ENCODE data around the gene ANKRD22. TPM values are rescaled to one million over a fixed set of nuclear protein-coding genes. Genes with fewer than 3 reads are reported as not detected.

The ANKRD22 gene
- total and polyA plus RNA-seq, 7 experiments from 2014 or later, result 0.32 to 1.2 (median 0.48) TPM; not detected in 1

GRCh38 chr10:88895250-88895649 lies 43.6 kb upstream of the ANKRD22 start:
- H3K27ac Mint-ChIP-seq, result peak overlapping the region in 1 of 9 donors; percentile 38
- no peak for DNase-seq
- POLR2A ChIA-PET, result interaction anchor here (0.9 to 1.5 kb wide), 3 partner anchors 8 to 34 kb away, joined by 3 read pairs; no protein-coding TSS in a partner anchor
- no peaks in the 10 kb centered on the region for H3K9me3 Mint-ChIP-seq
- Histone ChIP-seq H3K36me3 (ENCODE audit: control insufficient read depth in 2 of 3, insufficient read depth in 3 of 3, low read length in 3 of 3) (peaks cover 0 to 5% (median 5%) of the 10 kb centered on the region in 3 experiments), H3K4me1 (ENCODE audit: control insufficient read depth in 2 of 2, insufficient read depth in 2 of 2, low read length in 2 of 2) (peaks cover 19 to 21% of the 10 kb centered on the region in 2 donors), H3K27me3 (ENCODE audit: control insufficient read depth in 2 of 2, insufficient read depth in 2 of 2, low read length in 2 of 2) (no peaks in the 10 kb centered on the region), H3K27ac (ENCODE audit: low read depth, low read length) (no peak overlapping the region), H3K4me3 (ENCODE audit: low read length) (no peak overlapping the region), H3K9me3 (ENCODE audit: control insufficient read depth in 2 of 3, low read length in 3 of 3) (no peaks in the 10 kb centered on the region)
- H3K36me3 Mint-ChIP-seq, result peaks cover 0 to 27% (median 13%) of the 10 kb centered on the region in 5 donors
- CTCF ChIA-PET, result interaction anchor here (0.7 kb wide), 1 partner anchor 31 kb away, joined by 3 read pairs; no protein-coding TSS in a partner anchor
- no peak overlapping the region for H3K4me3 Mint-ChIP-seq
- peaks cover 34 to 83% (median 66%) of the 10 kb centered on the region in 7 donors for H3K4me1 Mint-ChIP-seq
- no peaks in the 10 kb centered on the region for H3K27me3 Mint-ChIP-seq
- ATAC-seq, result no peak
- intact Hi-C loops (cut with micrococcal nuclease), result no loop called here

DNA sequence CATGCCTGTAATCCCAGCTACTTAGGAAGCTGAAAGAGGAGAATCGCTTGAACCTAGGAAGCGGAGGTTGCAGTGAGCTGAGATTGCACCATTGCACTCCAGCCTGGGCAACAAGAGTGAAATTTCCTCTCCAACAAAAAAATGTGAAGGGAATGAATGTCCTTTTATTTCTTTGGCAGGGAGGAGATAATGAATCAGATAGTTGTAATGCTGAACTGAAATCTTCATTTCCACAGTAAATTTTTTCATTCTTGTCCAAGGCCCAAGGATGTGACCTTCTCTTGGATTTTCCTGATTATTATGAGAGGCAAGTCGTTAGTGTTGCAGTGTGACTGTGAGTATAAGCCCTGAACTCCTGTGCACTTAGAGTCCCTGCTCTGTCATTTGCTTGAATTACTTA lies 42.0 kb upstream of the ANKRD22 start:
- Mint-ChIP-seq H3K27ac (peak overlapping the region in 1 of 9 donors; percentile 47), H3K36me3 (peaks cover 0 to 20% (median 13%) of the 10 kb centered on the region in 5 donors), H3K27me3 (no peaks in the 10 kb centered on the region), H3K4me3 (no peak overlapping the region), H3K9me3 (no peaks in the 10 kb centered on the region), H3K4me1 (peaks cover 33 to 87% (median 70%) of the 10 kb centered on the region in 7 donors)
- no peak for ATAC-seq
- peaks cover 21 to 26% of the 10 kb centered on the region in 2 donors for H3K4me1 ChIP-seq (ENCODE audit: control insufficient read depth in 2 of 2, insufficient read depth in 2 of 2, low read length in 2 of 2)
- no peak overlapping the region for H3K4me3 ChIP-seq (ENCODE audit: low read length)
- DNase-seq, result no peak
- ChIA-PET POLR2A (no interaction called here), CTCF (no interaction called here)
- no peaks in the 10 kb centered on the region for H3K9me3 ChIP-seq (ENCODE audit: control insufficient read depth in 2 of 3, low read length in 3 of 3)
- intact Hi-C loops (cut with micrococcal nuclease), result no loop called here
- peaks cover 0 to 5% (median 5%) of the 10 kb centered on the region in 3 experiments for H3K36me3 ChIP-seq (ENCODE audit: control insufficient read depth in 2 of 3, insufficient read depth in 3 of 3, low read length in 3 of 3)
- no peak overlapping the region for H3K27ac ChIP-seq (ENCODE audit: low read depth, low read length)
- no peaks in the 10 kb centered on the region for H3K27me3 ChIP-seq (ENCODE audit: control insufficient read depth in 2 of 2, insufficient read depth in 2 of 2, low read length in 2 of 2)

GRCh38 chr10:88892222-88892967 lies 40.8 kb upstream of the ANKRD22 start:
- intact Hi-C loops (cut with micrococcal nuclease), result no loop called here
- Histone ChIP-seq H3K36me3 (ENCODE audit: control insufficient read depth in 2 of 3, insufficient read depth in 3 of 3, low read length in 3 of 3) (peaks cover 0 to 5% (median 5%) of the 10 kb centered on the region in 3 experiments), H3K27ac (ENCODE audit: low read depth, low read length) (no peak overlapping the region), H3K4me1 (ENCODE audit: control insufficient read depth in 2 of 2, insufficient read depth in 2 of 2, low read length in 2 of 2) (peaks cover 25 to 31% of the 10 kb centered on the region in 2 donors), H3K4me3 (ENCODE audit: low read length) (no peak overlapping the region), H3K27me3 (ENCODE audit: control insufficient read depth in 2 of 2, insufficient read depth in 2 of 2, low read length in 2 of 2) (no peaks in the 10 kb centered on the region), H3K9me3 (ENCODE audit: control insufficient read depth in 2 of 3, low read length in 3 of 3) (no peaks in the 10 kb centered on the region)
- Mint-ChIP-seq H3K36me3 (peaks cover 0 to 23% (median 7%) of the 10 kb centered on the region in 5 donors), H3K27ac (peak overlapping the region in 5 of 9 donors; percentile 25 to 72 (median 38)), H3K27me3 (no peaks in the 10 kb centered on the region), H3K4me1 (peaks cover 36 to 86% (median 71%) of the 10 kb centered on the region in 7 donors), H3K4me3 (peak overlapping the region in 2 of 10 donors; percentile 4 to 33), H3K9me3 (no peaks in the 10 kb centered on the region)
- no peak for DNase-seq
- ChIA-PET CTCF (interaction anchor here (1.0 kb wide), 1 partner anchor 42 kb away, joined by 5 read pairs; no protein-coding TSS in a partner anchor), POLR2A (interaction anchor here (1.5 to 2.0 kb wide), 2 partner anchors 12 to 17 kb away, joined by 4 read pairs; partner anchors contain the start of gene STAMBPL1)
- no peak for ATAC-seq

- CTCF ChIA-PET, result interaction anchor here (1.4 kb wide), 1 partner anchor 43 kb away, joined by 3 read pairs; no protein-coding TSS in a partner anchor
- Mint-ChIP-seq H3K36me3 (peaks cover 0 to 15% (median 2%) of the 10 kb centered on the region in 5 donors), H3K4me1 (peaks cover 28 to 86% (median 69%) of the 10 kb centered on the region in 7 donors), H3K27me3 (no peaks in the 10 kb centered on the region), H3K9me3 (no peaks in the 10 kb centered on the region), H3K27ac (peak overlapping the region in 2 of 9 donors; percentile 32 to 43), H3K4me3 (no peak overlapping the region)
- Histone ChIP-seq H3K27ac (ENCODE audit: low read depth, low read length) (no peak overlapping the region), H3K36me3 (ENCODE audit: control insufficient read depth in 2 of 3, insufficient read depth in 3 of 3, low read length in 3 of 3) (peaks cover 0 to 5% (median 5%) of the 10 kb centered on the region in 3 experiments), H3K9me3 (ENCODE audit: control insufficient read depth in 2 of 3, low read length in 3 of 3) (no peaks in the 10 kb centered on the region), H3K27me3 (ENCODE audit: control insufficient read depth in 2 of 2, insufficient read depth in 2 of 2, low read length in 2 of 2) (no peaks in the 10 kb centered on the region), H3K4me1 (ENCODE audit: control insufficient read depth in 2 of 2, insufficient read depth in 2 of 2, low read length in 2 of 2) (peaks cover 14 to 28% of the 10 kb centered on the region in 2 donors), H3K4me3 (ENCODE audit: low read length) (no peak overlapping the region)
- intact Hi-C loops (cut with micrococcal nuclease), result no loop called here
- ATAC-seq (no peak), DNase-seq (no peak)
- POLR2A ChIA-PET, result interaction anchor here (1.4 to 2.0 kb wide), 3 partner anchors 11 to 19 kb away, joined by 4 read pairs; partner anchors contain the start of gene STAMBPL1
Observed at GRCh38 chr10:88890681-88891381, 39.2 kb upstream of the ANKRD22 start.

DNA sequence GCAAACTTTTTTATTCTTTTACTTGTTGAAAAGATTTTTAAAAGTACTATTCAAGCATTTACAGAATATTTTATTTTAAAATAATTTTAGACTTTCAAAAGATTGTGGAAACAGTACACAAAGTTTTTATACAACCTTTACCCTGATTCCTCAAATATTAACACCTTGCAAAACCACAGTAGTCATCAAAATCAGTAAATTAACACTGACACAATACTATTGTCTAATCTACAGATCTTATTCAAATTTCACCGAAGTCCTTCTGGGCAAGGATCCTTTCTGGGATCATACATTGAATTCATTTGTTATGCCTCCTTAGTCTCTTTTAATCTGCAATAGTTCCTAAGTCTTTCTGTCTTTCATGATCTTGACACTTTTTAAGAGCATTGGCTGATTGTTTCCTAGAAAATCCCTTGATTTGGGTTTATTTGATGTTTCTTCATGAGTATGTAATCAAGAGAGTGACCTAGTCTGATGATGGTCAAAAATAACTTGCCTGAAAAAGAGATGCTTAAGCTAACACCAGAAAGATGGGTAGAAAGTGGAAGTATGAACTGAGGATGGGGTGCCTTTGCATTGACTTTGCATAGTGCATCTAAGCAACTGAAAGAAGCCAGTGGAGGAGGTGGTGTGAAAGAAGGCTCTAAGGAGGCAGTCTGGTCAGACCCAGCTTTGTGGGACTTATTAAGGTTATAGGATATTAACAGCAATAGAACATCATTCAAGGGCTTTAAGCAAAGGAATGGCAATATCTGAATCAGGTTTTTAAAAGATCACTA lies 38.1 kb upstream of the ANKRD22 start:
- peak overlapping the region in 1 of 9 donors; percentile 25 for H3K27ac Mint-ChIP-seq
- peaks cover 0 to 14% (median 0%) of the 10 kb centered on the region in 5 donors for H3K36me3 Mint-ChIP-seq
- H3K4me3 Mint-ChIP-seq, result peak overlapping the region in 3 of 10 donors; percentile 1 to 10 (median 7)
- Histone ChIP-seq H3K4me3 (ENCODE audit: low read length) (no peak overlapping the region), H3K9me3 (ENCODE audit: control insufficient read depth in 2 of 3, low read length in 3 of 3) (no peaks in the 10 kb centered on the region), H3K27ac (ENCODE audit: low read depth, low read length) (no peak overlapping the region), H3K27me3 (ENCODE audit: control insufficient read depth in 2 of 2, insufficient read depth in 2 of 2, low read length in 2 of 2) (no peaks in the 10 kb centered on the region), H3K4me1 (ENCODE audit: control insufficient read depth in 2 of 2, insufficient read depth in 2 of 2, low read length in 2 of 2) (peaks cover 14 to 39% of the 10 kb centered on the region in 2 donors), H3K36me3 (ENCODE audit: control insufficient read depth in 2 of 3, insufficient read depth in 3 of 3, low read length in 3 of 3) (peaks cover 0 to 5% (median 5%) of the 10 kb centered on the region in 3 experiments)
- intact Hi-C loops (cut with micrococcal nuclease), result loop anchor here in 1 of 2 donors (1.0 kb wide), 1 partner anchor 8 kb away; no protein-coding TSS in a partner anchor
- H3K4me1 Mint-ChIP-seq, result peaks cover 31 to 88% (median 73%) of the 10 kb centered on the region in 7 donors
- H3K9me3 Mint-ChIP-seq, result no peaks in the 10 kb centered on the region
- DNase-seq (no peak), ATAC-seq (no peak)
- no peaks in the 10 kb centered on the region for H3K27me3 Mint-ChIP-seq
- CTCF ChIA-PET, result interaction anchor here (1.4 kb wide), 1 partner anchor 45 kb away, joined by 3 read pairs; no protein-coding TSS in a partner anchor
- POLR2A ChIA-PET, result no interaction called here
